ENCODE results near the gene CIAO2B.
"Not testable (repeated sequence)": the region's sequence is repeated elsewhere in the genome, so short reads cannot be mapped to it uniquely, and the experiment has no call there.

The CIAO2B gene

DNA sequence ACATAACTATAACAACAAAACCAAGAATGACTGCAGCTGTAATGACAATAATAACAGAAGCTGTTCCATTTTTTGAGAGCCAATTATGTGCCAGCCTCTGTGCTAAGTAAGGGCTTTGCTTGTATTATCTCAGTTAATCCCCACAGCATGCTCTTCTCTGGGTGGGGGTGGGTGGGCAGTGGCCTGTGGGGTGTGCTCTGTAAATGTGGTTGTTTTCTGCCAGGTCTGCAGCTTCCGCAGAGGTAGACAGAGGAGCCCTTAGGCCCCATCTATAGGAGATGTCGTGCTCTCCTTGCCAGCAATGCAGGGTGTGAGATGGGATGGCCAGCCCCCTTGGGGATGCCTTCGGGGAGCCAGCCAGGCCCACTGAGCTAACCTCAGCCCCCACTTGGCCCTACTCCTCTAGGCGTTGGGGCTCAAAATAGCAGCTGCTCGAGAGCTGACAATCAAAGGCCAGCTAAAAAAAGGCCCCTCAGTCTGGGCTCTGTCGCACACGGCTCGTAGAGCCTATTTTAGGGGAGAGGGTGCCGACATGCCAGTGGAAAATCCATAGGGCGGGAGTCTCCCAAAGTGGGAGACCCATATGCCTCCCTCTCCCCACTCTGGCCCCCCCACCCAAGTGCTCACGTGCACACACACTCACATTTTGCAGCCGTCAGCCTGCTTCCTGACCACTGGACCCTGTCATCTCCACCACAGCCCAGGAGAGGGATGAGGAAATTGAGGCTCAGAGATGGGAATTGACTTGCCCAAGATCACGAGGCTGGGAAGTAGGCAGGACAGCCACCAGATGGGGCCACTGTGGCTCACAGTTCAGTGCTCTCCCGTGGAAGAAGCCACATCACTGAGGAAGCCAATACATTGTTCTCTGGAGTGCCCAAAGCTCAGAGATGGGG, 31.3 kb downstream of the CIAO2B start:
- no peak for DNase-seq

DNA sequence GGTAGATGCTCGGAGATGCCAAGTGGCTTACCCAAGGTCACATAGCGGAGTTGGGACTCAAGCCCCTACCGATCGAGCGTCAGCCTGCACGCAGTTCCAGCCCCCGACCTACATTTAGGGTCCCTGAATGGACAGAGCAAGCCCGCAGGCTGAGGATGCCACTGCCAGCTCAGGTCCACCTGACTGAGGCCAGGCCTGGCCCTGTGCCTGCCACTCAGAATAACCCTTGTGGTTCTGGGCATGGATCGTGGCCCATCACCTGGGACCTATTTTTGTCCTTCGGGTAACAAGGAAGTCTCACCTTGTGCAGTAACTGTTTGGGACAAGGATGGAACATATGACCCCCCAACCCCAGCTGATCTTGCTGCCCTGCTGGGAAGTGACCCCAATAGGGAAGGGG, 32.6 kb downstream of the CIAO2B start:
- DNase-seq, result no peak

DNA sequence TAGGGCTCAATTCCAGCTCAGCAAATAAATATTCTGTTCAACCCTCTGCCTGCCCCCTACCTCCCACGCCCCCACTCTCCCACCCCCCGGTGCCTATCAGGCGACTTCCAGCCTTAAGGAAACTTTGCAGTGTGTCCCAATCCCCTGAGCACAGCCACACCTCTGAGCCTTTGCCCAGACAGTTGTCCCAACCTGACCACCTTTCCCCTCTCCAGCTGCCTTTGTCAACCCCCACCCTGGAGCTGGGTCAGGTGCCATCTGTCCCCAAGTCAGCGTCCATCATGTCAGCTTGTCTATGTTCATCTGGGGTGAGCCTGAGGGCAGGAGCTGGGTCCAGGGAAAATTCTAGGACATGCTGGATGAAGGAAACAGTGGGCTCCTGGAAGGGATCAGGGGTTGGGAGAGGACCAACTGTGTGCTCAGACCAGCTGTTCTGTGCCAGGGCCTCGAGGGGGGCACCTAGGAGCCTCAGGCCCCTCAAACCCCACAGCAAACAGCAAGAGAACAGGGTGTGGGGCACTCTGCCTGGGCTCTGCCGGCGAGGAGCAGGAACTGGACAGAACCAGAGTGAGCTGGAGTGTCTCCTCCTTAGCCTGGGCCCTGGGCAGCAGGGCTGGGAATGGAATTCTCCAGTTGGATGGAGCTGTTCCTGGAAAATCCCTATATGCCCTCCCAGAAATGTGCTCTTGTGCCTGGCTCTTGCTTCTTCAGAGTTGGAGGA, 33.3 kb downstream of the CIAO2B start:
- DNase-seq, result no peak

DNA sequence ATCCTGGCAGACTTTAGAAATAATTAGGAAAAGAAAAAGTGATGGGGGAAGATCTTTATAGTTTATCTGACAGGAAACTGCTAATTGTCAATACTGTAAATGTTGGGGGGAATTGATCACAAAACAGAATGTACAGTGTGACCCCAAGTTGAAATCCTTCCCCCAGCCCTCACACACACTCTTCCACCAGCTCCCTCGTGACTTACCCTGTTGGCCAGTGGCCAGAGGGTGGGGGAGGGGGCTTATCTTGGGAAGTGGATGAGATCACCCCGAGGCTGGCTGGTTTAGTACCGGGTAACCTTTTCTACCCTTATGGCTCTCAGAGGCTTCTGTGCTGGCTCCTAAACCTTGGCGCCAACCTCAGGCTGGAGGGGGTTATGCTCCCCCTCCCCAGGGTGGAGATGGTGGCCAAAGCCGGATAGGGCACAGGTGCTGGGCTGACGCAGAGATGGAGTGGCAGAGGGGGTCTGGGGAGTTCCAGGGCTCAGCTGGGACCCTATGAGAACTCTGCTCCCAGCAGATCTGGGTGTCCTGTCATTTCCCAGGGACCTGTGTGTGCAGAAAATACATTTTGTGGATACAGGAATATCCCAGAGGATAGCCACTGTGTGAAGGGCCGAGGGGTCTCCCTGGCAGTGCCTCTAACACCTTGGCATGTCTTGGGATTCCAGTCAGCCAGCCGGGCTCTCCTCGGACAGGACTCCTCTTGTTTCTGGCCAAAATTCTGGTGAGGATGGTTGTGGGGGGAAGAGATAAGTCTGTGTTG, 34.1 kb downstream of the CIAO2B start:
- peak; percentile 31 for DNase-seq

DNA sequence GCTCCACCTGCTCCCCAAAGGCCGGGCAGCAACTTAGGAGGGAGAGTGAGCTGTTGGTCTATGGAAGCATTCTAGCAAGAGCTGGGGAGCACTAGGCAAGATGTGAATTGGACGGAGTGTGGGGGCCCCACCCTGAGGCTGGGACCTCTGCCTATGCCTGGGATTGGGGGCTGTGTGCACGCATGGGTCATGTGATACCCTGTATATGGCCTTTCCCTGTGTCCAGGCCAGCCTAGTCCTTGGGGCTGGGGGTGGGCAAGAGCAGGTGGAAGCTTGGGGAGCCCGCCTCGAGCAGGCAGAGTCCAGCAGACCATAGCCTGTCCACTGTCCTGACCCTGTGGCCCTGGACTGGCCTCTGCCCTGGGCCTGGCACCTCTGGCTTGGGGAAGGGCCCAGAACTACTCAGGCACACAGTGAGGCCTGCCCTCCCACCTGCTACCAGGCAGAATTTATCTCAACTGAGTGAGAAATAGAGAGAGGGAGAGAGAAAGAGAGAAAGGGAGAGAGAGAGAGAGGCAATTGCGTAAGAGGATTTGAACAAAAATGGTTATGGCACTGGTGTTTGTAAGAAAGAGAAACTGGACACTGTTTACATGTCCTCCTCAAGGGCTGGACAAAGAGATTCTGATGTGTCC, 34.8 kb downstream of the CIAO2B start:
- no peak for DNase-seq

DNA sequence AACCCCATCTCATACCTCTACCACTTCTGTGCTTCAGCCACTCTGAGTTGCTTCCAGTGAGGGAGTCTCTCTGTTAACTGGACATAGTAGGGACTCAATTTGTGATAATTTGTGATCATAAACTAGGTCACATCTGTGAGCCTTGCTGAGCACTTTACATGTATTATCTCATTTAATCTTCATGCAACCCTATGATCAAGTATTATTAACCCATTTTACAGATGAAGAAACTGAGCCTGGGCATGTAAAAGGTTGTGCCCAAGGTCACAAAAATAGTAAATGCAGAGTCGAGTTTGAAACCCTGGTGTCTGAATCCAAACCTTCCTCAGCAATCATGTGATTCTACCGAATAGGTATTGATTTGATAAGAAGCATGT, 35.3 kb downstream of the CIAO2B start:
- no peak for DNase-seq

DNA sequence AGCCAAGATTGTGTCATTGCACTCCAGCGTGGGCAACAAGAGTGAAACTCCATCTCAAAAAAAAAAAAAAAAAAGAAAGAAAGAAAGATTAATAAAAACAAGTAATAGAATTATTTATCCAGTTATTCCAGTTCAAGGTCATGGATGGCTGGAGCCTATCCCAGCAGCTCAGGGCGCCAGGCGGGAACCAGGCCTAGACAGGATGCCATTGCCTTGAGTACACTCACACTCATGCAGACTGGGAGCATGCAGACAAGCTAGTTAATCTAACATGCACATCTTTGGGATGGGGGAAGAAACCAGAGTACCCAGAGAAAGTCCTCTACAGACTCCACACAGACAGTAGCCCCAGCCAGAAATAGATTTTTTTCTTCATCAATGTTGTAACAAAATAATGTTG, 36.0 kb downstream of the CIAO2B start:
- DNase-seq, result no peak

DNA sequence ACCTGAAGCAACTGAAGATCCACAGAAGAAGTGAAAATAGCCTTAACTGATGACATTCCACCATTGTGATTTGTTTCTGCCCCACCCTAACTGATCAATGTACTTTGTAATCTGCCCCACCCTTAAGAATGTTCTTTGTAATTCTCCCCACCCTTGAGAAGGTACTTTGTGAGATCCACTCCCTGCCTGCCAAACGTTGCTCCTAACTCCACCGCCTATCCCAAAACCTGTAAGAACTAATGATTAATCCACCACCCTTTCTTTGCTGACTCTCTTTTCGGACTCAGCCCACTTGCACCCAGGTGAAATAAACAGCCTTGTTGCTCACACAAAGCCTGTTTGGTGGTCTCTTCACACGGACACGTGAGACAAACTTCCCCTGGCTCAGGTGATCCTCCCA, 37.5 kb downstream of the CIAO2B start:
- DNase-seq, result not testable (repeated sequence)

DNA sequence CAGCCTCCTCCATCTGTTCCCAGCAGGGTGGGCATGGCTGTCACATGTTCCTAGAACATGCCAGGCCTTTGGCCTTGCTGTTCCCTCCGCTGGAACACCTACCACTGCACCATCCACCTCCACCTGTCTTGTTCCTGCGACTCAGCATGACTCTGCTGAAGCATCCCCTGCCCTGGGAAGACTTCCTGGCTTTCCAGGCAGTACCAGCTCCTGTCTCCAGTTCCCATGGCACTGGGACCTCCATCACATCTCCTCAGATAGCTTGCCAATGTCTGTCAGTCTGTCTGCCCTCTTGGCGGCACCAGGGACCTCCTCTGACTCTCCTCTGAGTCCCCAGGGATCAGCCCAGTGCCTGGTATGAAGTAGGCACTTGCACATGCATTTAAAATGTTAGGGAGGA, 38.2 kb downstream of the CIAO2B start:
- no peak for DNase-seq

DNA sequence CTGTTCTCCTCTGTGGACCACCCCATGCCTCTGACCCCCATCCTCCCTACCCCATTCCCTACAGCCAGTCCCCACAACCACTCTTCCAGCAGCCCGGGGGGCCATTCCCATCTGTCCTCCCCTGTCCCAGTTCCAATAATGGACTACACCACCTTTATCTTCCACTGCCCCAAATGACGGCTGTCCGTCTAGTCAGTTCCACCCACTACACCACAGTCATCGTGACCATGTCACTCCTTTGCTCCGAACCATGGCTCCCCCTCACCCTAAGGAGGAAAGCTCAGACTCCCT, 38.6 kb downstream of the CIAO2B start:
- DNase-seq, result no peak

DNA sequence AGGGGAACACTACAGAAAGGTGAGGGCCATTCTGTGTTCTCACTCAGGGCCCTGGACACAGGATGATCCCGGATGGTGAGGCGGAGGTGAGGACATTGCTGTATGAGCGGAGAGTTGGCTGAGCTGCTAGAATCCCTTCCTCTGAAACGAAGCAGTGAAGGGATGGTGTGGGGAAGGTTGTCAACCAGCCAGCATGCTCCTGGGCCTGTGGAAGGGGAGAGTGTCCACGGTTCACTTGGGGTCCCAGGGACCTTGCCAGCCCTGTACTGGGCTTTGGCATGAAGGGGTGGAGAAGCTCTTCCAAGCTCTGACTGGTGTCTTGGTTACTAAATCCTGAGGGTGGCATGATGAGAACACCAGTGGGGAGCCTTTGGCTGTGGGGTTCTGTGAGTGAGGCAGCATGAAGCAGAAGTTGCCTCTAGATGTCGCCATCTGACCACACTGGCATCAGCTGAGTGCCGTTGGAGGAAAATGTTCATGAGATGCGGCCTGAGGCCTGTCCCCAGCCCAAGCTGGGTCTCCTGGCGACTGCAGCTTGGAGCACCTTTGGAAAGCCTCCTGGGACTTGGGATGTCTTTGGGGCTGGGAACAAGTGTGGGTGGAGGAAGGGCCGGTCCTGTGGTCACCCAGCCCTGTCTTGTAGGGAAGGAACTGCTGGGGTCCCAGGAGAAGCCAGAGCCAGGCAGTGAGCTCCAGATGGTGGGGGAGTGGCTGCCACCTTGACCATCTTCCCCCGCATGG, 39.1 kb downstream of the CIAO2B start:
- no peak for DNase-seq

DNA sequence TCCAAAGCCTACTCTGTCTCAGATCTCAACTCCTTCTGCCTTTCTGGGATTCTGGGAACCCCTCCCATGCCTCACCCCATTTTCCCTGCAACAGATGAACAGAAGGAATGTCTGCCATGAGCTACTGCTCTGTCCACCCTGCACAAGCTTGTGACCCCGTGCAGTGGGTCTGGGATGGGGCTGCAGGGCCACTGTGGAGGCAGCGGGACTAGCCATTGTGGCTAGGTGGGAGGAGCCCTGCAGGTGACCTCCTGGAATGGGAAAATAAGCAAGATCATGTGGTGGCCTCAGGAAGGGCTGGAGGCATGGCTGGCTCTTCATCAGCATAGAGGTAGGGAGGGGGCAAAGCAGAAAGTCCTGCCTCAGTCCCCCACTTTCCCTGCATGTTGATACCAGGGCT, 40.1 kb downstream of the CIAO2B start:
- no peak for DNase-seq

DNA sequence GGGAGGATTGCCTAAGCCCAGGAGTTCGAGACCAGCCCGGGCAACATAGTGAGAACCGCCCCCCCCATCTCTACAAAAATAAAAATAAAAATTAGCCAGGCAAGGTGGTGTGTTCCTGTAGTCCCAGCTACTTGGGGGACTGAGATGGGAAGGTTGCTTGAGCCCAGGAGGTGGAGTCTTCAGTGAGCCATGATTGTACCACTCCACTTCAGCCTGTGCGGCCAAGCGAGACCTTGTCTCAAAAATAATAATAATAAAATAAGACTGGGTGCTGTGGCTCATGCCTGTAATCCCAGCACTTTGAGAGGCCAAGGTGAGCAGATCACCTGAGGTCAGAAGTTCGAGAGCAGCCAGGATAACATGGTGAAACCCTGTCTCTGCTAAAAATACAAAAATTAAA, 42.4 kb downstream of the CIAO2B start:
- no peak for DNase-seq

DNA sequence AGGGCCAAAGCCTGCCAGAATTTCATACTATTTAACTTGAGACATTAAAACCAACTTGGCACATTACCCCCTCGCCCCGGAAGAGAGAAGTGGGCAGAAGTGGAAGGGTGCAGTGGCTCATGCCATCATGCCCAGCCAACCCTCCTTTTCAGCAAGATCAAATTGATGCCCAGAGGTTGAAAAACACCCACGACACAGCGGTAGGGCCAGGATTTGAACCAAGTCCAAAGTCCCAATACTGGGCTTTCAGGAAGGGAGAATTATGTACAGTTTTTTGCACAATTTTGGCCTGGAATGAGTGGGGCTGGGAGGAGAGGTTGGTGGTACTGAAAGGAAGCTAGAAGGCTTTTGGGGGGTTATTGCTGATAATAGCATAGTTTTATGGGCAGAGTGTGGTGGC, 42.8 kb downstream of the CIAO2B start:
- no peak for DNase-seq

DNA sequence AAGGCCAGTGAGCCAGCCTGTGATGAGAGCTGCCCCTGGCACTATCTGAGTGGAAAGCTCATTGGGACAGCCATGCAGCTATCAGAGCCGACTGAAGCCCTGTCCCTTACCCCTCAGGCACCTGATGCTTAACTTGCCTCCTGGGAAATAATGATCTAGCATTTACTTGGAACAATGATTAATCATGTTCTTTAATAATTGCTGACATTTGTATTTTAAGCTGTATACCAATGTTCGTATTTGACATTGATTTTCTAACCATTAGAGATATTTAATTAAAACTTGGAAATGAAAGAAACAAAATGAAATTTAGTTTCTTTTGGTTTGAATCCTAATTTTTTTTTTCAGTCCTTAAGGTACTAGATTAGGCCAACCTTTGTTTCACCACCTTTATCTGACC, 43.4 kb downstream of the CIAO2B start:
- DNase-seq, result no peak

DNA sequence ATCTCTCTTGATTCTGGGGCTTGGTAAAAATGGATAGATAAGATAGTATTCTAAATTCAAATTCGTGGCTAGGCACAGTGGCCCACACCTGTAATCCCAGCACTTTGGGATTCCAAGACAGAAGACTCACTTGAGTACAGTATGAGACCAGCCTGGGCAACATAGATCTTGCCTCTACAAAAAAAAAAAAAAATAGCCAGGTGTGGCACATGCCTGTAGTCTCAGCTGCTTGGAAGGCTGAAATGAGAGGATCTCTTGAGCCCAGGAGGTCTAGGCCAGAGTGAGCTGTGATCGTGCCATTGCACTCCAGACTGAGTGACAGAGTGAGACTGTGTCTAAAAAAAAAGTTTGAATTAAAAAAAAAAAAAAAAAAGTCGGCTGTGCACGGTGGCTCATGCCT, 44.6 kb downstream of the CIAO2B start:
- DNase-seq, result no peak

DNA sequence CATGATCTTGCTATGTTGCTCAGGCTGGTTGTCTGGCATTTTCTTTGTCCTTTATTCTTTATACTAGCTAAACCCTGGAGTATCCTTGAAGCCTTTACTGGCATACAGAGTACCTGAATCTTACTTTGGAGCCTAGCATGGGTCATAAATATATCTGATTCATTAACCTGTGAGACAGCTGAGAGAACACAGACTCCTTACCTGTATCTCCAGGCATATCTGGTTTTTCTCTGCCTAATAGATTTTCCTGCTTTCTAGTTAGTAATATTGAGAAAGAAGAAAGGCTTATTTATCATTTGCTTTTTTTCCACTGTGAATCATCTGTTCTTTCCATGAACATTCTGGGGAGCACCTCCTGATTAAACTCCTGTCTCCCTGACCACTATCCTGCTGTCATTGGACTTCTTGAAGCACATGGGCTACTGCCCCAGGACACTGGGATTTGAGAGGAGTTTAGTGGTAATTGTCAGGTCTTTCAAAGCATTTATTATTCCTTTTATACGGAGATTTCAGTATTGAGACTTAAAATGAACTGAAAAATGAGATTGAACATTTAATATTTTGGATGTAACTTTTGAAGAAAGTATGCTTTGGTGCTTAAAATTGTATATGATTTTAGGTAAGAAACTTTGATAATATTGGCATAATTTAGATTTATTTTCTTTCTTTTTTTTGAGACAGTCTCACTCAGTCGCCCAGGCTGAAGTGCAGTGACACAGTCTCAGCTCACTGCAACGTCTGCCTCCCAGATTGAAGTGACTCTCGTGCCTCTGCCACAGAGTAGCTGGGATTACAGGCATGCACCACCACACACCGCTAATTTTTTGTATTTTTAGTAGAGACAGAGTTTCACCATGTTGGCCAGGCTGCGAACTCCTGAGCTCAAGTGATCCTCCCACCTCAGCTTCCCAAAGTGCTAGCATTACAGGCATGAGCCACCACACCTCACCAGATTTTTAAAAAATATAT, 45.3 kb downstream of the CIAO2B start:
- no peak for DNase-seq

DNA sequence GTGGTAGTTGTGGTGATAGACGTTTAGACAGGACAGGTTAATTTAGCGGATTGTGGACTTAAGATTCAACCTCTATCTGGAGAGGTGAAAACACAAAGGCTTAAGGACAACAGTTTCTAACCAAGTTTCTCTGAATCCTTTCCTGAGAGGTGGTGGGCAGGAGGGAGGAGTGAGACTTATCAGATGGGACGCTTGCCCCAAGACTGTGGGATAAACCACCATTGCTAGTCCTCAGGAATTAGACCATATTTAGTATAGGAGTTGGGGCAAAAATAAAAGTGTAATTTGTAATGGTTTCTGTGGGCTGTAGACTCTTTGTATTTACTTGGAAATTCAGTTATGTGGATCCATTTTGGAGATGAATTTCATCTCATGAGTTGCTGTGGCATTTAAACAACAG, 47.3 kb downstream of the CIAO2B start:
- no peak for DNase-seq

DNA sequence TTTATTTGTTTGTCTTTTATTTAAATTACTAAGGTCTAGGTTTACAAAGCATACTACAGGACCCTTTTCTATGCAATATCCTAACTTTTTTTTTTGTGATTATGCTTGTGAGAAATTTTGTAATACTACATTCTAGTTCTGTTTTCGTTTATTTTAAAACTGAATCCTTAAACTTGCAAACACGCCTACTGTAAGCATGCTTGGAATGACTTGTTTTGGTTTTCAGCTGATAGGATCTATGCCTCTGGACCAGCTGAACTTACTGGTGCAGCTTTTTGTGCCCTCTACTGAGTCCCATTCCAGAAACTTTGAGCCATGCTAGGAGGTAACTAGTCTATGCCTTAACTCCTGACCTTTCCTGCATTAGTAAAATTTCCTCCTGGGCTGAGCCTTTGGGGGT, 47.9 kb downstream of the CIAO2B start:
- DNase-seq, result no peak

DNA sequence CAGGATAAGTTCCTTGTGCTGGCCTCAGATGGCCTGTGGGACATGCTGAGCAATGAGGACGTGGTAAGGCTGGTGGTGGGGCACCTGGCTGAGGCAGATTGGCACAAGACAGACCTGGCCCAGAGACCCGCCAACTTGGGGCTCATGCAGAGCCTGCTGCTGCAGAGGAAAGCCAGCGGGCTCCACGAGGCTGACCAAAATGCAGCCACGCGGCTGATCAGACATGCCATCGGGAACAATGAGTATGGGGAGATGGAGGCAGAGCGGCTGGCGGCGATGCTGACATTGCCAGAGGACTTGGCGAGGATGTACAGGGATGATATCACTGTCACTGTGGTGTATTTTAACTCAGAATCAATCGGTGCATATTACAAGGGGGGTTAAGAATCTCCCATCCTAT, 48.7 kb downstream of the CIAO2B start:
- DNase-seq, result no peak

DNA sequence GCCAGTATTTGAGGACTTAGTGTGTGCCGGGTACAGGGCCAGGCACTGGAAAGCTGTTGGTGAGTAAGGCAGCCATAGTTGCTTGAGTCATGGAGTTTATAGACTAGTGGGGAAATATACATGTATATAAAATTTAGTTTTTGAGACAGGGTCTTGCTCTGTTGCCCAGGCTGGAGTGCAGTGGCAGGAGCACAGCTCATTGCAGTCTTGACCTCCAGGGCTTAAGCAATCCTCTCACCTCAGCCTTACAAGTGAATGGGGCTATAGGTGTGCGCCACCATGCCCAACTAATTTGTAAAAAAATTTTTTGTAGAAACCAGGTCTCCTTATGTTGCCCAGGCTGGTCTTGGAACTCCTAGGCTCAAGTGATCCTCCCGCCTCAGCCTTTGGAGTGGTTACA, 51.5 kb downstream of the CIAO2B start:
- no peak for DNase-seq

Data from GOT3 (cell line).